Liver (tissue), 3 donors: ENCODE data around the gene PYGM.

Experiments used
- CTCF ChIP-seq: fragments of 150-350 bp; IDR thresholded peaks from 2 replicates; pipeline ENCODE4 v1.5.1; 2017; ENCODE audit warnings: improper control_type of control experiment, low read depth, low read length; ENCODE audit not compliant: missing input control
- EGR1 ChIP-seq, 2 donors: IDR thresholded peaks; 2 replicates each; pipeline ENCODE4 v1.6.1; 2016 to 2018; ENCODE audit warnings: antibody characterized with exemption in 2 of 2, low read depth in 2 of 2
- FOXA1 ChIP-seq: IDR thresholded peaks from 2 replicates; pipeline ENCODE4 v1.6.1; 2016; ENCODE audit warnings: antibody characterized with exemption
- GABPA ChIP-seq, 2 donors: IDR thresholded peaks in 1 of 2; conservative IDR thresholded peaks in 1 of 2; 2 replicates each; pipeline ENCODE4 v1.6.1; 2016; ENCODE audit warnings: antibody characterized with exemption in 2 of 2, mild to moderate bottlenecking in 1 of 2, moderate library complexity in 1 of 2
- JUND ChIP-seq, 2 donors: IDR thresholded peaks; 2 replicates each; pipeline ENCODE4 v1.6.1; 2016; ENCODE audit warnings: antibody characterized with exemption in 2 of 2
- MAX ChIP-seq: IDR thresholded peaks from 2 replicates; pipeline ENCODE4 v1.6.1; 2016; ENCODE audit warnings: antibody characterized with exemption
- RAD21 ChIP-seq, 2 donors: IDR thresholded peaks; 2 replicates each; pipeline ENCODE4 v1.6.1; 2016; ENCODE audit warnings: antibody characterized with exemption in 2 of 2, mild to moderate bottlenecking in 2 of 2
- REST ChIP-seq: IDR thresholded peaks from 2 replicates; pipeline ENCODE4 v1.6.1; 2016; ENCODE audit warnings: antibody characterized with exemption, mild to moderate bottlenecking
- RXRA ChIP-seq, 2 donors: IDR thresholded peaks; 2 replicates each; pipeline ENCODE4 v1.6.1; 2017 to 2018; ENCODE audit warnings: antibody characterized with exemption in 2 of 2, mild to moderate bottlenecking in 1 of 2
- SP1 ChIP-seq: IDR thresholded peaks from 2 replicates; pipeline ENCODE4 v1.6.1; 2018; ENCODE audit warnings: antibody characterized with exemption, mild to moderate bottlenecking
- TAF1 ChIP-seq: conservative IDR thresholded peaks from 2 replicates; pipeline ENCODE4 v1.6.1; 2016; ENCODE audit warnings: antibody characterized with exemption, mild to moderate bottlenecking
- YY1 ChIP-seq: IDR thresholded peaks from 2 replicates; pipeline ENCODE4 v1.6.1; 2016; ENCODE audit warnings: antibody characterized with exemption, mild to moderate bottlenecking
- ZBTB33 ChIP-seq: IDR thresholded peaks from 2 replicates; pipeline ENCODE4 v1.6.1; 2016; ENCODE audit warnings: antibody characterized with exemption
- donor health status: healthy.
- donor health status: healthy.

- TF ChIP-seq CTCF (no peak), MAX (no peak), RXRA (IDR thresholded peaks at IDR 0.05) (no peak), RAD21 (IDR thresholded peaks at IDR 0.05) (no peak), YY1 (no peak), TAF1 (no peak), ZBTB33 (no peak), EGR1 (IDR thresholded peaks at IDR 0.05; ENCODE audit: low read depth in 2 of 2) (no peak), REST (no peak), JUND (IDR thresholded peaks at IDR 0.05) (no peak), SP1 (no peak), FOXA1 (no peak), GABPA (IDR thresholded peaks at IDR 0.05 in 1 of 2, conservative IDR thresholded peaks at IDR 0.05 in 1 of 2) (no peak)
These were observed 18.4 kb upstream of the PYGM start for GRCh38 chr11:64778223-64778472.
